Epithelial cell of esophagus (primary cell): ENCODE measurements around the gene TRAPPC5.

Experiments used
- DNase-seq: peaks from one replicate; pipeline ENCODE4 v3.0.0; 2010; ENCODE audit warnings: low read depth
- H3K4me3 ChIP-seq: 2 replicates; pipeline ENCODE4 v1.5.1; 2011; ENCODE audit warnings: mild to moderate bottlenecking, low read length, control low read depth
- CTCF ChIP-seq: IDR thresholded peaks from 2 replicates; pipeline ENCODE4 v1.5.1; 2011; ENCODE audit warnings: low read depth, mild to moderate bottlenecking, low read length, control low read depth, inconsistent platforms; ENCODE audit not compliant: insufficient read depth; ENCODE audit errors: missing control alignments

TRAPPC5 gene

GRCh38 chr19:7729211-7729610 lies 48.6 kb downstream of the TRAPPC5 start:
- DNase-seq: no peak
- no peak overlapping the region for H3K4me3 ChIP-seq
- TF ChIP-seq CTCF: no peak

- TF ChIP-seq CTCF: no peak
- no peak for DNase-seq
- H3K4me3 ChIP-seq: no peak overlapping the region
Measured at GRCh38 chr19:7729831-7730285, 49.2 kb downstream of the TRAPPC5 start.

DNA sequence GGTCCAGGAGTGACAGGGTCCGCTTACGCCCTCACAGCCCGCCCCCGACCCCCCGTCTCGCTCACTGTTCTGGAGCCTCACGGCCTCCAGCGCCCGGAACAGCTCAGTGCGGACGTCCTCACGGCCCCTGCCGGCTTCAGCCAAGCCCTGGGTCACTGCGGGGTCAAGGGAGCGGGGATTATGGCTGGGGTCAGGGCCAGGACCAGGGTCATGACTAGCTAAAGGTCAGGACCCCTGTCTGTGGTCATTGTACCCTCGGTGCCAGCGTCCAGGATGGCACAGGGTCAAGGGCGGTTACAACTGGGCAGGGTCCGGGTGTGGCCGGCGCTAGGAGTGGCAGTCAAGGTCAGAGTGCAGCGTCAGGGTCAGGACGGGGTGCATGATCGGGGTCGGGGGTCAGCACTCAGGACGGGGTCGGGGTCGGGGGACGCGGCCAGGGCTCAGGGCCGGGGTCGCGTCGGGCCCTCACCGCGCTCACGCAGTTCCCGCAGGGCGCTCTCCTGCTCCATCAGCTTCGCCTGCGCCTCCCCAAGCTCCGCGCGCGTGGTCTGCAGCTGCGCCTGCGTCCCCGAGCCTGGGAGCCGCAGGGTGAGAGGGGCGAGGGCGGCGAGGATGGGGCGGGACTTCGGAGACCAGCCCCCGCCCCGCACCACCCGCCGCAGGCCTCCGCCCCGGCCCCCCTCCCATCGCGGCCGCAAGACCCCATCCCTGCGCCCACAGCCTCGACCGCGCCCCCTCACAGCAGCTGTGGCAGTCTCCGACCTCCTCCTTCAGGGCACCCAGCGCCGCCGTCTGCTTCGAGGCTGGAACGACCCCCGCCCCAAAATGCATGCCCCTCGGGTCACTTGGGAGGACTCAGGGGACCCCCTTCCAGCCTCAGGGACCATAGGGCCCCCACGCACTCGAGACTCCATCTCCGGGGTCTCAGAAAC lies 49.9 kb downstream of the TRAPPC5 start:
- H3K4me3 ChIP-seq: no peak overlapping the region
- no peak for TF ChIP-seq CTCF
- no peak for DNase-seq

- no peak overlapping the region for H3K4me3 ChIP-seq
- DNase-seq: no peak
- no peak for TF ChIP-seq CTCF
Measured at GRCh38 chr19:7731218-7731595, 50.6 kb downstream of the TRAPPC5 start.

- no peak overlapping the region for H3K4me3 ChIP-seq
- DNase-seq: no peak
- no peak for TF ChIP-seq CTCF
Measured at GRCh38 chr19:7731615-7732014, 51.0 kb downstream of the TRAPPC5 start.

- TF ChIP-seq CTCF: no peak
- H3K4me3 ChIP-seq: no peak within 1 kb of the TSS
- DNase-seq: no peak
Measured at GRCh38 chr19:7732045-7732444, 51.4 kb downstream of the TRAPPC5 start, which contains the start of gene CLEC4G. Gene CLEC4G, minus strand, starts transcription at chr19:7732110. Its CDS starts 8 bp downstream, at chr19:7732102.

DNA sequence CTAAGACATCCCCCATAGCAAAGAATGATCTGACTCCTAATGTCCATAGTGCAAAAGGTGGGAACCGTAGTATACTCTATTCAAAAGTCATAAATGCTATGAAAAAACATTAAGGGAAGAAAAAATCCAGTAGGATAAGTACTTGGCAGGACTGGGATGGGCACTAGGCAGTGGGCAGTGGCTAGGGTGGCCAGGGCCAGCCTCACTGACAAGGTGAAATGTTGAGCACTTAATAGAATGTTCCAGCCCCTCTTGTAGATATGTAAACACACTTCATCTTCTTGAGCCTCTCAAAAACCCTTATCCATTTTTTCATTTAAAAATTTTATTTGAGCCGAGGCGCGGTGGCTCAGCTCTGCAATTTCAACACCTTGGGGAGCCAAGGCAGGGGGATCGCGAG lies 52.7 kb downstream of the TRAPPC5 start:
- DNase-seq: no peak
- TF ChIP-seq CTCF: no peak
- no peak overlapping the region for H3K4me3 ChIP-seq
